HepG2 (cell line): Measurements from ENCODE around the gene PDGFD.

ENCODE experiments used
- CREM ChIP-seq, 2 experiments: sonication (generic) in 1 of 2; formaldehyde crosslinking in 1 of 2; IDR thresholded peaks; 2 replicates each; pipeline versions ENCODE4 v1.4.0 to v1.6.1; 2016 to 2020; ENCODE audit warnings: antibody characterized with exemption in 1 of 2, mild to moderate bottlenecking in 1 of 2, missing genetic modification reagents in 1 of 2
- NFIC ChIP-seq: IDR thresholded peaks from 2 replicates; pipeline ENCODE4 v1.6.1; 2012; ENCODE audit warnings: mild to moderate bottlenecking, low read length, inconsistent platforms
- SMAD3 ChIP-seq: sonication (generic); formaldehyde crosslinking; IDR thresholded peaks from 2 replicates; pipeline ENCODE4 v1.4.0; 2020; ENCODE audit warnings: missing genetic modification reagents
- TF ChIP-seq, protein P1 (sequence below): sonication (generic); formaldehyde crosslinking; IDR thresholded peaks from 2 replicates; pipeline ENCODE4 v1.5.0; 2020; ENCODE audit warnings: mild to moderate bottlenecking, missing genetic modification reagents, moderate library complexity
- TF ChIP-seq, protein P2 (sequence below): sonication (generic); formaldehyde crosslinking; IDR thresholded peaks from 2 replicates; pipeline ENCODE4 v1.4.0; 2020; ENCODE audit warnings: missing genetic modification reagents

DNA sequence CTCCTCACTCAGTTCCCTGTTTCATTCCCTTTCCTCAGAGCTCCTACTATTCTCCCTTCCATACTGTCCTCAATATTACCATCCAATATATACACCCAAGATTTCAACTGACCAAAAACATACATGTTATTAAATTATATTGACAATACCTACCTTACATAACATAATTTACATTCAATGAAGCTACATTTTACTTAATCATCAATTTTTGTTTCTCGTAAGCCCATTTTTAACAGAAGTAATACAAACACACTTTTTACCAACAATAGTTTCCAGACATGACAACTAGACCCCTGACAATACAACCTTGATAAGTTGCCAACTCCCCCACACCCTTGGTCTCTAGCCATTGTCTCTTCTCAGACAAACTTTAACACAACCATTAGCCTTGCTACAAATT is 273.3 kb downstream of the PDGFD start:
- no peak for TF ChIP-seq SMAD3 (CRISPR knock-in tag)
- TF ChIP-seq, protein P1, sequence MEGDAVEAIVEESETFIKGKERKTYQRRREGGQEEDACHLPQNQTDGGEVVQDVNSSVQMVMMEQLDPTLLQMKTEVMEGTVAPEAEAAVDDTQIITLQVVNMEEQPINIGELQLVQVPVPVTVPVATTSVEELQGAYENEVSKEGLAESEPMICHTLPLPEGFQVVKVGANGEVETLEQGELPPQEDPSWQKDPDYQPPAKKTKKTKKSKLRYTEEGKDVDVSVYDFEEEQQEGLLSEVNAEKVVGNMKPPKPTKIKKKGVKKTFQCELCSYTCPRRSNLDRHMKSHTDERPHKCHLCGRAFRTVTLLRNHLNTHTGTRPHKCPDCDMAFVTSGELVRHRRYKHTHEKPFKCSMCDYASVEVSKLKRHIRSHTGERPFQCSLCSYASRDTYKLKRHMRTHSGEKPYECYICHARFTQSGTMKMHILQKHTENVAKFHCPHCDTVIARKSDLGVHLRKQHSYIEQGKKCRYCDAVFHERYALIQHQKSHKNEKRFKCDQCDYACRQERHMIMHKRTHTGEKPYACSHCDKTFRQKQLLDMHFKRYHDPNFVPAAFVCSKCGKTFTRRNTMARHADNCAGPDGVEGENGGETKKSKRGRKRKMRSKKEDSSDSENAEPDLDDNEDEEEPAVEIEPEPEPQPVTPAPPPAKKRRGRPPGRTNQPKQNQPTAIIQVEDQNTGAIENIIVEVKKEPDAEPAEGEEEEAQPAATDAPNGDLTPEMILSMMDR, result no peak
- TF ChIP-seq CREM (IDR thresholded peaks at IDR 0.05), result no peak
- no peak for TF ChIP-seq CREM (CRISPR knock-in tag; IDR thresholded peaks at IDR 0.05)
- TF ChIP-seq, protein P2, sequence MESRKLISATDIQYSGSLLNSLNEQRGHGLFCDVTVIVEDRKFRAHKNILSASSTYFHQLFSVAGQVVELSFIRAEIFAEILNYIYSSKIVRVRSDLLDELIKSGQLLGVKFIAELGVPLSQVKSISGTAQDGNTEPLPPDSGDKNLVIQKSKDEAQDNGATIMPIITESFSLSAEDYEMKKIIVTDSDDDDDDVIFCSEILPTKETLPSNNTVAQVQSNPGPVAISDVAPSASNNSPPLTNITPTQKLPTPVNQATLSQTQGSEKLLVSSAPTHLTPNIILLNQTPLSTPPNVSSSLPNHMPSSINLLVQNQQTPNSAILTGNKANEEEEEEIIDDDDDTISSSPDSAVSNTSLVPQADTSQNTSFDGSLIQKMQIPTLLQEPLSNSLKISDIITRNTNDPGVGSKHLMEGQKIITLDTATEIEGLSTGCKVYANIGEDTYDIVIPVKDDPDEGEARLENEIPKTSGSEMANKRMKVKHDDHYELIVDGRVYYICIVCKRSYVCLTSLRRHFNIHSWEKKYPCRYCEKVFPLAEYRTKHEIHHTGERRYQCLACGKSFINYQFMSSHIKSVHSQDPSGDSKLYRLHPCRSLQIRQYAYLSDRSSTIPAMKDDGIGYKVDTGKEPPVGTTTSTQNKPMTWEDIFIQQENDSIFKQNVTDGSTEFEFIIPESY (CRISPR knock-in tag), result no peak
- no peak for TF ChIP-seq NFIC
